NCI-H526 (cell line): ENCODE results near the gene CYP2F1.
"Not testable (repeated sequence)": the region's sequence is repeated elsewhere in the genome, so short reads cannot be mapped to it uniquely, and the experiment has no call there.

Source experiments
- DNase-seq, 2 experiments: peaks; one replicate each; lab custom pipeline; 2025; lab: John Stamatoyannopoulos, UW

The CYP2F1 gene, protein sequence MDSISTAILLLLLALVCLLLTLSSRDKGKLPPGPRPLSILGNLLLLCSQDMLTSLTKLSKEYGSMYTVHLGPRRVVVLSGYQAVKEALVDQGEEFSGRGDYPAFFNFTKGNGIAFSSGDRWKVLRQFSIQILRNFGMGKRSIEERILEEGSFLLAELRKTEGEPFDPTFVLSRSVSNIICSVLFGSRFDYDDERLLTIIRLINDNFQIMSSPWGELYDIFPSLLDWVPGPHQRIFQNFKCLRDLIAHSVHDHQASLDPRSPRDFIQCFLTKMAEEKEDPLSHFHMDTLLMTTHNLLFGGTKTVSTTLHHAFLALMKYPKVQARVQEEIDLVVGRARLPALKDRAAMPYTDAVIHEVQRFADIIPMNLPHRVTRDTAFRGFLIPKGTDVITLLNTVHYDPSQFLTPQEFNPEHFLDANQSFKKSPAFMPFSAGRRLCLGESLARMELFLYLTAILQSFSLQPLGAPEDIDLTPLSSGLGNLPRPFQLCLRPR

DNA sequence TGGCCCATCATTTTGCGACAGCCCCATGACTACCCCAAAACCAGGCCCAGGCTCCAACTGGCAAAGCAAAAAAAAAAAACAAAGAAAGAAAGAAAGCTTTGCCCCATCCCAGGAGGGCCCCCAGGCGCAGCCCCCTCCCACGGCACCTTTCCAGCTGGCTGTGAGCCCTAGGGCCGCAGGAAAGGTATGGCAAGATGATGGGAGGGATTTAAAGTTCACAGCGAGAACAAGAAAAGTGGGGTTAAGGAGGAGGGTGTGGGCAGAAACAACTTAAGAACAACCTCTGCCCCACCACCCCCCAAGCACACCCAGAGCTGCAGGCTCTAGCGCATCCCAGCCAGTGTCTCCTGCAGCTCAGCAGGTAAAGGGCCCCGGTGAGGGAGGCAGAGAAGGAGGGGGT lies at the start of gene CYP2F1:
Gene CYP2F1 (plus strand): TSS at position 301 of the 400 bp plus-strand sequence. CDS start 1,757 bp downstream, outside the sequence.
- no peak for DNase-seq

DNA sequence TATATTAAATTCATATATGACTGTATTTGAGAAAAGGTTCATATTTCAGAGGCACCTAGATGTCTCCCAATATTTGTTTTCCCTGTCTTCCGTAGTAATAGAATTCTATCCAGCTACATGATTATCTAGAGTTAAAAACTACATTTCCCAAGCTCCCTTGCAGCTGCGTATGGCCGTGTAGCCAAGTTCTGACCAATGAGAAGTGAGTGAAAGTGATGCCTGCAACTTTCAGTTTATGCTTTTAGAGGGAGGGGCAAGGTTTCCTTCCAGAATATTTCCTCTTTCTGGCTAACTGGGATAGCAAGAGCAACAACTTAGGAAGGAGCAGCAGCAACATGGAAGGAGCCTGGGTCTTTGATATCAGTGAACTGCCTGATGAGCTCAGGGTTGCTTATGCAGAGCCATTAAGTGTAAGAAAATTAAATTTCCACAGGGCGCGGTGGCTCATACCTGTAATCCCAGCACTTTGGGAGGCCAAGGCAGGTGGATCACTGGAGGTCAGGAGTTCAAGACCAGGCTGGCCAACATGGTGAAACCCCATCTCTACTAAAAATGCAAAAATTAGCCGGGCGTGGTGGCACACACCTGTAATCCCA lies 49.2 kb upstream of the CYP2F1 start:
- no peak for DNase-seq

DNA sequence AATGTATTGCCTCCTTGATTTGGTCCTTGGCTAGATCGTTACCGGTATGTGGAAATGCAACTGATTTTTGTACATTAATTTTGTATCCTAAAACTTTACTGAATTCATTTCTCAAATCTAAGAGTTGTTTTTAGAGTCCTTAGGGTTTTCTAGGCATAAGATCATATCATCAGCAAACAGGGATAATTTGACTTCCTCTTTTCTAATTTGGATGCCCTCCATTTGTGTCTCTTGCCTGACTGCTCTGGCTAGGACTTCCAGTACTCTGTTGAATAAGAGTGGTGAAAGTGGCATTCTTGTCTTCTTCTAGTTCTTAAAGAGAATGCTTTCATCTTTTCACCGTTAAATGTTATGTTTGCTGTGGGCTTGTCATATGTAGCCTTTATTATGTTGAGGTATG lies 37.9 kb upstream of the CYP2F1 start:
- DNase-seq, result no peak

DNA sequence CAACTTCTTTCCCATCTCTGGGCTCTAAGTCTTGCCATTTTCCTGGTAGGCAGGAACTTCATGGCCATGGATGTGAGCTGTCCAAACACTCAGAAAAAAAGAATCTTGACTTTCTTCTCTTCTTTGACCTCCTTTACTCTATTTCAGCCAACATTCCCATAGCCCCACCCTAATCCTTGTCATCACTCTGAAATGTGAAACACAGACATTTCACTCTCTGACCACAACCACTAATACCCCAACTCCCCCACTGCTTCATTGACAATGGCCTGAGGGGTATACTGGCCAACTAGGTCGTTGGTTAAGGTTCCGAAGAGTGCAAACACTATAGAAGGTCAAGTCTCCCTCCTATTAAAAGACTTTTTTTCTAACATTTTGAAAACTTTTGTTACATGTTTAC lies 30.7 kb upstream of the CYP2F1 start:
- DNase-seq, result no peak

DNA sequence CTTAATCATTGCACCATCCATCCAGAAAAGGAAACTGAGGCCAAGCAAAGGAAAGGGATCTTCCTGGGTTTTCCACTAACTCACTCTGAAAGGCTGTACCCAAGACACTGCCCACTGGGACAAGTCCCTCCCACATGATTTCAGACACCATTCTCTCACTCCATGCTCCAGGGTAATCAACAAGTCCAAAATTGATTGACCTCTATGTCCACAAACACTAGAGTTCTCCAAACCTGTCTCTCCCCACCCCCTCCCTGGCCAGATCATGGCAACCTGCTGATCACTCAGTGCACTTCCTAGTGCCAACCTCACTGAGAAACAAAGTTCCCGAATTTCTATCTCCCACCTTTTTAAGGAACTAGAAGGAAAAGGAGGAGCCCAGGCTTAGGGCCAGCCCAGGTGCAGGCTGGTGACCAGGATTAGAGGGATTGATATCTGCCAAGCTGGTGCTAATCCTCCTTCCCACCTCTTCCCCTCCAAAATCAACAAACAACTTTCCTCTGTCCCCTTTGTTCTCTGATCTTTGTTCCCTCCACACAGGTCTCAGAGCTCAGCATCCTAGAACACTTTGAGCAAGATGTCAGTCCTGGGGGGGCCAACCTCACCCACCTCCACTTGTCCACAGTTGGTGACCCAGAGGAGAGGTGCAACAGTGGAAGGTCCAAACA lies 28.4 kb upstream of the CYP2F1 start:
- no peak for DNase-seq

DNA sequence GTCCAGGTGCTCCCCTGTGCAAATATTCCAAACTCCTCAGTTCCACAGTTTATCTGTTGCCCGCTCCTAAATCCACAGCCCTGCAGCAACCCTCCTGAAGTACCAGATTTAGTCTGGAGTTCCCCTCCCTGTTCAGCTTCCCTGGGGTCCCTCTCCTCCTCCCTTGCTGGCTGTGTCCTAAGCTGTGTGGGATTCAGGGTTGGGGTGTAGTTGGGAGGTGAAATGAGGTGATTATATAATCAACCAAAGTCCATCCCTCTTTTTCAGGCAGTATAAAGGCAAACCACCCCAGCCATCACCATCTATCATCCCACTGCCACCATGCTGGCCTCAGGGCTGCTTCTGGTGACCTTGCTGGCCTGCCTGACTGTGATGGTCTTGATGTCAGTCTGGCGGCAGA lies 26.1 kb upstream of the CYP2F1 start, which contains the start of gene CYP2A13:
Gene CYP2A13 (plus strand): TSS at position 301 of the 400 bp plus-strand sequence. CDS start 21 bp downstream, at position 322.
- DNase-seq, result no peak

DNA sequence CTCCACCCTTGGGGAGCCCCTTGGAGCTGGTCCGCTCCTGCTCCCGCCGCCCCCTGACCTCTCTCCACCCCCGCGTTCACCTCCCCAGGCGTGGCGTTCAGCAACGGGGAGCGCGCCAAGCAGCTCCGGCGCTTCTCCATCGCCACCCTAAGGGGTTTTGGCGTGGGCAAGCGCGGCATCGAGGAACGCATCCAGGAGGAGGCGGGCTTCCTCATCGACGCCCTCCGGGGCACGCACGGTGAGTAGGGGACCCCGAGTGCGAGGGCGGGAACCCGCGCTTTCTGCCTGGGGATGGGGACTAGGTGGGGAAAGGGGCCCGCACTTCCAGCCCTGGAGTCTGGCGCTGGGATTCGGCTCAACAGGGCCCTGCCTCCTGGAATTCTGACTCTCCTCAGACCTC lies 24.3 kb upstream of the CYP2F1 start:
- DNase-seq, result no peak

DNA sequence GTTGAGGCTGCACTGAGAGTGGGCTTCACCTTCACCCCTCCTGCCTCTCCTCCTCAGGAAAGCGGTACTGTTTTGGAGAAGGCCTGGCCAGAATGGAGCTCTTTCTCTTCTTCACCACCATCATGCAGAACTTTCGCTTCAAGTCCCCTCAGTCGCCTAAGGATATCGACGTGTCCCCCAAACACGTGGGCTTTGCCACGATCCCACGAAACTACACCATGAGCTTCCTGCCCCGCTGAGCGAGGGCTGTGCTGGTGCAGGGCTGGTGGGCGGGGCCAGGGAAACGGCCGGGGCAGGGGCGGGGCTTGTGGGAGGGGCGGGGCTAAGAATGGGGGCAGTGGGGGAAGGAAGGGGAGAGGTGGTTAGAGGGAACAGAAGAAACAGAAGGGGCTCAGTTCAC lies 18.5 kb upstream of the CYP2F1 start:
- no peak for DNase-seq

DNA sequence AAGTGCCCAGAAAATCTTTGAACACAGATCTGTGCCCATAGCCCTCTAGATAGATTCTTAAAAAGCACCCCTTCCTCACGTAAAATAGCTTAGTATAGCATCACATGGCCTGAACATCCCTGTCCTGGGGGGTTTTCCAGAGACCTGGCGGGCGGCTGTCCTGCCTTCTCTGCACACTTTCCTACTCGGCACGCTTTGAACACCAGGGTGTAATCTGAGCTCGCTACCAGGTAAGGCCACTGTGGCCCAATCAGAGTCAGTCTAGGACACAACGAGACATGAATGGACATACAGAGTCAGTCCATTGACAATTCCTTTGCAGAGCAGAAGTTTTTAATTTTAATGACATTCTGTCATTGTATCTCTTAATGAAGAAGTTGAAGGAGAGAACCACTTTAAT lies 17.9 kb upstream of the CYP2F1 start:
- no peak for DNase-seq

DNA sequence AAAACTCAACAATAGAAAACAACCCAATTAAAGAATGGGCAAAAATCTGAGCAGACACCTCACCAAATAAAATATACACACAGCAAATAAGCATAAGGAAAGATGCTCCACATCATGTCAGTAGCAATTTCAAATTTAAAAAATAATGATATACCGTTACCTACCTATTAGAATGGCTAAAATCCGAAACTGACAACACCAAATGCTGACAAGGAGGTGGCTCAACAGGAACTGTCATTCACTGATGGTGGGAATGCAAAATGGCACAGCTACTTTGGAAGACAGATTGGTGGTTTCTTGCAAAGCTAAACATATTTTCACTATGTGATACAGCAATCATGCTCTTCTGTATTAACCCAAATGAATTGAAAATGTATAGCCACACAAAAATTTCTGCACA lies 16.9 kb upstream of the CYP2F1 start:
- no peak for DNase-seq

DNA sequence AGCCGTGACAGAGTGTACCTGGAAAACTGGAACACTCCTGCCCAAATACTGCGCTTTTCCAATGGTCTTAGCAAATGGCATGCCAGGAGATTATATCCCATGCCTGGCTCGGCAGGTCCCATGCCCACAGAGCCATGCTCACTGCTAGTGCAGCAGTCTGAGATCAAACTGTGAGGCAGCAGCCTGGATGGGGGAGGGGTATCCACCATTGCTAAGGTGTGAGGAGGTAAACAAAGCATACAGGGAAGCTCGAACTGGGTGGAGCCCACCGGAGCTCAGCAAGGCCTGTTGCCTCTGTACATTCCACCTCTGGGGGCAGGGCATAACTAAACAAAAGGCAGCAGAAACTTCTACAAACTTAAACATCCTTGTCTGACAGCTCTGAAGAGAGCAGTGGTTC lies 15.5 kb upstream of the CYP2F1 start:
- no peak for DNase-seq

DNA sequence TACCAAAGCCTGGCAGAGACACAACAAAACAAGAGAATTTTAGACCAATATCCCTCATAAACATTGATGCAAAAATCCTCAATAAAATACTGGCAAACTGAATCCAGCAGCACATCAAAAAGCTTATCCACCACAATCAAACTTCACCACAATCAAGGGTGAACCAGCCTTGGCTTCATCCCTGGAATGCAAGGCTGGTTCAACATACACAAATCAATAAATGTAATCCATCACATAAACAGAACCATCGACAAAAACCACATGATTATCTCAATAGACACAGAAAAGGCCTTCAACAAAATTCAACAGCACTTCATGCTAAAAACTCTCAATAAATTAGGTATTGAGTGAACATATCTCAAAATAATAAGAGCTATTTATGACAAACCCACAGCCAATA lies 12.0 kb upstream of the CYP2F1 start:
- DNase-seq, result not testable (repeated sequence)

DNA sequence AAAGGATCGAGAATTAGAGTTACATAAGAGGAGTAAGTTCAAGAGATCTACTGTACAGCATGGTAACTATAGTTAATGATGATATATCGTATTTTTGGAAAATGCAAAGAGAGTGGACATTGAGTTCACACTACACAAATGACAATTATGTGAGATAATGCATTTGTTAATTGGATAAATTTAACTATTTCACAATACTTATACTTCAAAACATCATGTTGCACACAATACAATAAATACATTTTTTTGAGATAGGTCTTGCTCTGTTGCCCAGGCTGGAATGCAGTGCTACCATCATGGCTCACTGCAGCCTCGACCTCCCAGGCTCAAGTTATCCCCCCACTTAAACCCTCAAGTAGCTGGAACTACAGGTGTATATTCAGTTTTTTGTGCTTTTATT lies 8.1 kb upstream of the CYP2F1 start:
- DNase-seq, result no peak

DNA sequence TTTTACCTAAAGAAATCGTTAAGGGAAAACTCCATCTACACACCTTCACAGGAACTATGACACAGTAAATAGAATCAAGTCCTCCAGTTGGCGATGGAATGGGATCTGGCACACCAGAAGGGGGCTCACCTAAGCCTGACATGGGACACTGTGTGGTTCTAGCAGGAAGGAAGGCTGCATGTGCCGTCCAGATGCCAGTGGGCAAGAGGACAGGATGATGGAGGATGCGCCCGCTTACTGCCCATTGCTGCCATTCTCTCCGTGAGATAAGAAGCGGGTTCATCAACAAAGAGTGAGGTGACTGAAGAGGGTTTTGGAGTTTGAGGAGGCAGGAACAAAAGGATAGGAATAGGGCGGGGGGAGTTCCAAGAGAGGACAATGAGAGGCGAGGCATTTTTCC lies 2.9 kb upstream of the CYP2F1 start:
- DNase-seq, result no peak

DNA sequence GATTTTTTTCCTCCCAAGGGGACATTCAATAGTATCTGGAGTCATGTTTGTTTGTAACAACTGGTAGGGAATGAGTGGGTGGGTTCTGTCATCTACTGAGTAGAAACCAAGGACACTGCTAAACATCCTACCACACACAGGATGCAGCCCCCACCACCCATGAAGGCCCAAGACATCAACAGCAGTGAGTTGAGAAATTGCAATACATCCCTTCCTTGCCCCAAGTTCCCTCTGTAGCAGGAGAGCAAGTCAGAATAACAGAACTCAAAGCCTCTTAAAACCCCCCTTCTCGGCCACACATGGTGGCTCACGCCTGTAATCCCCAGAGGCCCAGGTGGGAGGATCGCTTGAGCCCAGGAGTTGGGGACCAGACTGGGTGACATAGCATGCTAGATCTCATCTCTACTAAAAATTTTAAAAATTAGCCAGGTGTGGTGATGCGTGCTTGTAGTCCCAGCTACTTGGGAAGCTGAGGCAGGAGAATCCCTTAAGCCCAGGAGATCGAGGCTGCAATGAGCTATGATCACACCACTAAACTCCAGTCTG lies 2.4 kb upstream of the CYP2F1 start:
- DNase-seq, result no peak

DNA sequence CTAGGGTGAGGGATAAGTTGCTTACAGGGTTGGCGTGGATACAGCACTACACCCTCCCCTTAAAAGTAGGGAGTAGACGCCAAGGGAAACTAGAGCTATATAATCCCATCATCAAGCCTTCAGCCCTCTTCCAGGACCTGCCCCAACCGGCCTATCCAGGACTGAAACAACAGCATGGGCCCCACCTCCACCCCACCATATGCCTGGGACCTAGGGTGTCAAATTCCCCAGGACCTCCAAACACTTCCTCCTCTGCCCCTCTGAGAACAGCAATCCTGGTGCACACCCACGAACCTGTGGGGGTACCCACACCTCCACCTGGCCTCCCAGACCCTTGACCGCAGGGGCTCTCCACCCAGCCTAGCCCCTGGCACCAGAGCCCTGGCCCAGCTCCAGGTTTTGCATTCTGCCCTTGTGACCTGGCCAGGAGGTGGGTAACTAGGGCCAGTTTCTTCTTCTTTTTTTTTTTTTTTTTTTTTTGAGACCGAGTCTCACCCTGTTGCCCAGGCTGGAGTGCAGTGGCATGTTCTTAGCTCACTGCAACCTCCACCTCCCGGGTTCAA lies 1.4 kb upstream of the CYP2F1 start:
- no peak for DNase-seq

DNA sequence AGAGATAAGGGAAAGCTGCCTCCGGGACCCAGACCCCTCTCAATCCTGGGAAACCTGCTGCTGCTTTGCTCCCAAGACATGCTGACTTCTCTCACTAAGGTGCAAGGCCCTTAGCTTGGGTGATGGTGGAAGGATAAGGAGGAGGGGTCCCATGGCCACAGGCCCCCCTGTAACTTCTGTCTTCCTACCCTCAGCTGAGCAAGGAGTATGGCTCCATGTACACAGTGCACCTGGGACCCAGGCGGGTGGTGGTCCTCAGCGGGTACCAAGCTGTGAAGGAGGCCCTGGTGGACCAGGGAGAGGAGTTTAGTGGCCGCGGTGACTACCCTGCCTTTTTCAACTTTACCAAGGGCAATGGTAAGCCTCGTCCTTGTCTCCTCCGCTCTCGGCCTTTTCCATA lies 2.0 kb downstream of the CYP2F1 start:
- DNase-seq, result no peak

DNA sequence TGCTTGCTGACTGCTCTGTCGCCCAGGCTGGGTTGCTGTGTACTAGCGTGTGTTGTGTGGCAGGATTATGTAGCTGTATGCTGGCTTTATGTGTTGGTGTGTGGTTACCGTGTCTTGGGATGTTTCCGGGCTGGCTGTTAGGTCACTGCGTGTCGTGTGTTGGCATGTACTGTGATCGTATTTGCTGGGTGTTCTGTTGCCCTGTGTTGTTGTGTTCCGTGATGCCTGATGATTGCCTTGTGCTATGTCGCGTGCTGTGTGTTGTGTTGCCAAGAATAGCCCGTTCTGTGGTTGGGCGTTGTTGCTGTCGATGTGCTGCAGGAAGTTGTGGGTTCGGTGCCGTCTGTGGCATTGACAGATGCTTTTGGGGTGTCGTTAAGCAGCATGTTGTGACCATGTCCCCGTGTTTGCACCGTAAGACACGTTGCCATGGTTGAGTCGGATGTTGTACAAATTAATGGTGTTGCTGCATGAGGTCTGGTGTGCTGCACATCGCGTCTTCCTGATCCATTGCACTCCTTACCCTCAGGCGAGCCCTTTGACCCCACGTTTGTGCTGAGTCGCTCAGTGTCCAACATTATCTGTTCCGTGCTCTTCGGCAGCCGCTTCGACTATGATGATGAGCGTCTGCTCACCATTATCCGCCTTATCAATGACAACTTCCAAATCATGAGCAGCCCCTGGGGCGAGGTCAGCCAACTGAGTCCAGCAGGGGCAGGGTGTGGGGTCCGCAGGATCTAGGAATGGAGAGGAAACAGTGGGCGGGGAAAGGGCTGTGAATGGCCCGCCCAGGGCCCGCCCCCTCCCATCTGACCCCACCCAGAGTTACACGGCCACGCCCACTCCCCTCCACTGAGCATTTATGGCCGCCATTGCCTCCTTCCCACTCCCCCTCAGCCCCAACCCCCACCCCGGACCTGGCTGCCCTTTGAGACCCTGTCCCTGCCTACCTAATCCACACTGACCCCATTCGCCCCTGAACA lies 7.0 kb downstream of the CYP2F1 start:
- not testable (repeated sequence) for DNase-seq

DNA sequence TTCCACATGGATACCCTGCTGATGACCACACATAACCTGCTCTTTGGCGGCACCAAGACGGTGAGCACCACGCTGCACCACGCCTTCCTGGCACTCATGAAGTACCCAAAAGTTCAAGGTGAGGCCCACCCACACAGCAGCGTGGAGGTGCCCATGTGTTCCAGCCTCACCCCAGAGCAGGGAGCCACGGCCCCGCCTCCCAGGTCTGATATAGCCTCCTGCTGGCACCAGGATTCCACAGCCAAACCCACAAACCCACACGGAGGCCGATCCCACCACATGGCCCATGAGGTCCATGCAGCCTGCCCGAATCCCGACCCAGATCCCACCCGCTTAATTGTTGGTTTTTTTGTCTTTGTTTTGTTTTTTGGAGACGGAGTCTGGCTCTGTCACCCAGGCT lies 8.6 kb downstream of the CYP2F1 start:
- not testable (repeated sequence) for DNase-seq

DNA sequence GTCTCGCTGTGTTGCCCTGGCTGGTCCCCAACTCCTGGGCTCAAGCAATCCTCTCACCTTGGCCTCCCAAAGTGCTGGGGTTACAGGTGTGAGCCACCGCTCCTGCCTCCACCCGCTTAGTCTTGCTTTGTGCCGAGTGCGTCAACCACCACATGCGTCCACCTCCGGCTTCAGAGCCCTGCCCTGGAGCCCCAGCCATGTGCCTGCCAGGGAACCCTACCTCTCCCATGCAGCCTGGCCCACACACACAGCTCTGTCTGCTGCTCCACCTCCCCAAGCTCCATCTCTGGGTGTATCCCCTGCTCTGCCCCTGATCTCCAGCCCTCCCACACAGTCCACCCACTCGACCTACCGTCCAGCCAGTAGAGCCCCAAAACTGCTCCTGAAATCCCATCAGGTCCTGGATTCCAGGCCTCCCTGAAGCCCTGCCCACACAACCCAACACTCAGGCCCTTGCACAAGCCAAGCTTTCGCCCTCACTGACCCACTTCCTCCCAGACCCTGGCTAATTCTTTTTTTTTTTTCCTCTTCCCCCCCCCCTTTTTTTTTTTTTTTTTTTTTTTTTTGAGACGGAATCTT lies 9.6 kb downstream of the CYP2F1 start:
- no peak for DNase-seq

DNA sequence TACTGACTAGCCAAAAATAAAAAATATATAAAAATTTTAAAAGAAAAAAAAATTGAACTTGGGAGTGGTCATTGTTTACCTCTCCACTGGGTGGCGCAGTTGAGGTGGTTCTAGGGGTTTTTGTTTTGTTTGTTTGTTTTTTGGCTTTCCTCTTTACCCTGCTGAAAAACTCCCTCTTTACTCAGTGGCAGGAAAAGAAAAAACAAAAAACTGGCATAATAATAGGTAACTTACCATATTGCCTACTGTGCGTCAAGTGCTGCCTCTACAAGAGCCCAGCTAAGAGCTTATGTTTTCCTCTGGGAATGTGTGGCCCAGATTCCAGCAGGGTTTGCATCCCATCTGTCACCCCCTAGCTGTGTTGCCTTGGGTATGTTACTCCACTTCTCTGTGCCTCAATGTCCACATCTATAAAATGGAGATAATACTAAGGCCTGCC lies 12.6 kb downstream of the CYP2F1 start:
- not testable (repeated sequence) for DNase-seq
